ENCODE data around the gene XPNPEP1. TPM values are rescaled to one million over a fixed set of nuclear protein-coding genes. Genes with fewer than 3 reads are reported as not detected.

Gene XPNPEP1
- total RNA-seq, result 78.9 and 101 TPM in 2 replicates

GRCh38 chr10:109922976-109923921 lies at the start of gene XPNPEP1:
Gene XPNPEP1 (minus strand): TSS chr10:109923511. CDS start chr10:109923433, 78 bp downstream.

Other genes with a start within 250 kb of the XPNPEP1 start
- 232 and 310 TPM in 2 replicates for gene ADD3, start 84.5 kb upstream of the XPNPEP1 start, total RNA-seq

Measured in pericardium fibroblast (primary cell).